ENCODE results near the gene CDH13.

DNA sequence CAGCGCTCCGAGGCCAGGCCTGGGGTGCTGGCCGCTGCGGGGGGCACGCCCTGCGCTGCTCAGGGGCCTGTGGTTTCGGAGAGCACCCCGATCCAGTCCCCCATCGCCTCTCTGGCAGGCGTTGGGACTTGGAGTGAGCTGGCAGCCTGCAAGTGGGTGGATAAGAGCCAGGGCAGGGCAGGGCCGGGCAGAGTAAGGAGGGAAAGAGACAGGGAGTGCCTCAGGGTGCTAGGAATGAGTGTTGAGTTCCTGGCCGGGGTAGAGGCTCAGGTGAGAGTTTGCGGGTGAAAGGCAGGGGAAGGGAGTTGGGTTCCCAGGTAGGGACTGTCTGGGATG, 1.3 kb downstream of the CDH13 start:
- TF ChIP-seq, protein P1, sequence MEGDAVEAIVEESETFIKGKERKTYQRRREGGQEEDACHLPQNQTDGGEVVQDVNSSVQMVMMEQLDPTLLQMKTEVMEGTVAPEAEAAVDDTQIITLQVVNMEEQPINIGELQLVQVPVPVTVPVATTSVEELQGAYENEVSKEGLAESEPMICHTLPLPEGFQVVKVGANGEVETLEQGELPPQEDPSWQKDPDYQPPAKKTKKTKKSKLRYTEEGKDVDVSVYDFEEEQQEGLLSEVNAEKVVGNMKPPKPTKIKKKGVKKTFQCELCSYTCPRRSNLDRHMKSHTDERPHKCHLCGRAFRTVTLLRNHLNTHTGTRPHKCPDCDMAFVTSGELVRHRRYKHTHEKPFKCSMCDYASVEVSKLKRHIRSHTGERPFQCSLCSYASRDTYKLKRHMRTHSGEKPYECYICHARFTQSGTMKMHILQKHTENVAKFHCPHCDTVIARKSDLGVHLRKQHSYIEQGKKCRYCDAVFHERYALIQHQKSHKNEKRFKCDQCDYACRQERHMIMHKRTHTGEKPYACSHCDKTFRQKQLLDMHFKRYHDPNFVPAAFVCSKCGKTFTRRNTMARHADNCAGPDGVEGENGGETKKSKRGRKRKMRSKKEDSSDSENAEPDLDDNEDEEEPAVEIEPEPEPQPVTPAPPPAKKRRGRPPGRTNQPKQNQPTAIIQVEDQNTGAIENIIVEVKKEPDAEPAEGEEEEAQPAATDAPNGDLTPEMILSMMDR (IDR thresholded peaks at IDR 0.05) = no peak
- no peak for TF ChIP-seq POLR2A (IDR thresholded peaks at IDR 0.05)

All from body of pancreas (tissue), 4 donors.